GM21723 (cell line): ENCODE data around the gene CLK3.
A peak's percentile ranks its signal among the peaks of the same experiment; 100 is the strongest.

Experiments
- ATAC-seq: cut with Tn5 transposase; IDR thresholded peaks from one replicate; pipeline ENCODE4 v1.9.1; 2021; ENCODE audit warnings: mild to moderate bottlenecking, moderate library complexity; ENCODE audit not compliant: unreplicated experiment

CLK3 gene

GRCh38 chr15:74603026-74603788 lies 12.4 kb upstream of the CLK3 start:
- no peak for ATAC-seq

GRCh38 chr15:74603789-74604705 lies 11.6 kb upstream of the CLK3 start:
- ATAC-seq, result no peak

GRCh38 chr15:74604983-74605794 lies 10.4 kb upstream of the CLK3 start:
- ATAC-seq, result no peak

GRCh38 chr15:74605795-74606150 lies 9.9 kb upstream of the CLK3 start:
- ATAC-seq, result no peak

GRCh38 chr15:74608786-74609185 lies 6.8 kb upstream of the CLK3 start:
- ATAC-seq, result no peak

- no peak for ATAC-seq
These were observed 5.7 kb upstream of the CLK3 start for GRCh38 chr15:74609938-74610301.

GRCh38 chr15:74610302-74610951 lies 5.2 kb upstream of the CLK3 start:
- ATAC-seq, result no peak

GRCh38 chr15:74611341-74611740 lies 4.3 kb upstream of the CLK3 start:
- no peak for ATAC-seq

GRCh38 chr15:74611834-74612233 lies 3.8 kb upstream of the CLK3 start:
- ATAC-seq, result no peak

GRCh38 chr15:74612677-74613076 lies 3.0 kb upstream of the CLK3 start:
- no peak for ATAC-seq

- no peak for ATAC-seq
These were observed 2.3 kb upstream of the CLK3 start for GRCh38 chr15:74613089-74613952.

GRCh38 chr15:74613953-74614743 lies 1.5 kb upstream of the CLK3 start:
- ATAC-seq, result no peak

- peak; percentile 52 for ATAC-seq
These were observed 710 bp upstream of the CLK3 start for GRCh38 chr15:74614744-74615507.

- no peak for ATAC-seq
These were observed 817 bp downstream of the CLK3 start for GRCh38 chr15:74616366-74616939.

- ATAC-seq, result no peak
These were observed 1.4 kb downstream of the CLK3 start for GRCh38 chr15:74616996-74617395.

GRCh38 chr15:74618841-74619596 lies 3.4 kb downstream of the CLK3 start:
- ATAC-seq, result no peak

GRCh38 chr15:74619916-74620635 lies 4.4 kb downstream of the CLK3 start:
- ATAC-seq, result no peak
